Measurements from ENCODE around the gene PARP8. TPM values are rescaled to one million over a fixed set of nuclear protein-coding genes. Genes with fewer than 3 reads are reported as not detected.

PARP8 gene
- total RNA-seq, 2 experiments from 2014 or later: 181 to 200 TPM

GRCh38 chr5:50646591-50646990 lies 19.8 kb upstream of the PARP8 start:
- Mint-ChIP-seq H3K27ac (no peak overlapping the region), H3K36me3 (ENCODE audit: low read depth) (no peaks in the 10 kb centered on the region), H3K9me3 (peaks cover 3% of the 10 kb centered on the region), H3K4me3 (no peak overlapping the region), H3K4me1 (ENCODE audit: low read depth) (peaks cover 42% of the 10 kb centered on the region), H3K27me3 (no peaks in the 10 kb centered on the region)
- TF ChIP-seq CTCF (IDR thresholded peaks at IDR 0.05): no peak
- intact Hi-C loops (cut with DNase I, micrococcal nuclease): no loop called here
- ATAC-seq (ENCODE audit: poor library complexity): no peak
- H3K27ac ChIP-seq (ENCODE audit: low read depth in 1 of 2, low read length in 2 of 2): no peak overlapping the region
- H3K4me3 ChIP-seq (ENCODE audit: low read length): no peak overlapping the region
- H3K27me3 ChIP-seq (ENCODE audit: control insufficient read depth in 1 of 2, insufficient read depth in 2 of 2, low read length in 2 of 2): no peaks in the 10 kb centered on the region
- ChIA-PET POLR2A (no interaction called here), CTCF (no interaction called here)
- no peaks in the 10 kb centered on the region for H3K9me3 ChIP-seq (ENCODE audit: control insufficient read depth in 1 of 2, insufficient read depth in 1 of 2, low read length in 2 of 2)
- DNase-seq: no peak
- no peaks in the 10 kb centered on the region for H3K36me3 ChIP-seq (ENCODE audit: insufficient read depth, low read length)
- H3K4me1 ChIP-seq (ENCODE audit: insufficient read depth, low read length): no peaks in the 10 kb centered on the region

GRCh38 chr5:50647726-50648125 lies 18.7 kb upstream of the PARP8 start:
- Histone ChIP-seq H3K4me3 (ENCODE audit: low read length) (no peak overlapping the region), H3K36me3 (ENCODE audit: insufficient read depth, low read length) (no peaks in the 10 kb centered on the region), H3K27me3 (ENCODE audit: control insufficient read depth in 1 of 2, insufficient read depth in 2 of 2, low read length in 2 of 2) (no peaks in the 10 kb centered on the region), H3K9me3 (ENCODE audit: control insufficient read depth in 1 of 2, insufficient read depth in 1 of 2, low read length in 2 of 2) (no peaks in the 10 kb centered on the region), H3K4me1 (ENCODE audit: insufficient read depth, low read length) (no peaks in the 10 kb centered on the region), H3K27ac (ENCODE audit: low read depth in 1 of 2, low read length in 2 of 2) (no peak overlapping the region)
- Mint-ChIP-seq H3K27ac (no peak overlapping the region), H3K9me3 (no peaks in the 10 kb centered on the region), H3K4me3 (no peak overlapping the region), H3K27me3 (no peaks in the 10 kb centered on the region), H3K36me3 (ENCODE audit: low read depth) (no peaks in the 10 kb centered on the region), H3K4me1 (ENCODE audit: low read depth) (peaks cover 36% of the 10 kb centered on the region)
- POLR2A ChIA-PET: interaction anchor here (1.9 kb wide), 1 partner anchor 13 kb away, joined by 4 read pairs; no protein-coding TSS in a partner anchor
- ATAC-seq (ENCODE audit: poor library complexity) (no peak), DNase-seq (no peak)
- TF ChIP-seq CTCF (IDR thresholded peaks at IDR 0.05): no peak
- intact Hi-C loops (cut with DNase I, micrococcal nuclease): no loop called here
- CTCF ChIA-PET: no interaction called here

- Histone ChIP-seq H3K4me3 (ENCODE audit: low read length) (no peak overlapping the region), H3K9me3 (ENCODE audit: control insufficient read depth in 1 of 2, insufficient read depth in 1 of 2, low read length in 2 of 2) (no peaks in the 10 kb centered on the region), H3K27ac (ENCODE audit: low read depth in 1 of 2, low read length in 2 of 2) (no peak overlapping the region), H3K27me3 (ENCODE audit: control insufficient read depth in 1 of 2, insufficient read depth in 2 of 2, low read length in 2 of 2) (no peaks in the 10 kb centered on the region), H3K36me3 (ENCODE audit: insufficient read depth, low read length) (no peaks in the 10 kb centered on the region), H3K4me1 (ENCODE audit: insufficient read depth, low read length) (no peaks in the 10 kb centered on the region)
- Mint-ChIP-seq H3K4me3 (no peak overlapping the region), H3K27ac (no peak overlapping the region), H3K27me3 (no peaks in the 10 kb centered on the region), H3K36me3 (ENCODE audit: low read depth) (no peaks in the 10 kb centered on the region), H3K9me3 (no peaks in the 10 kb centered on the region), H3K4me1 (ENCODE audit: low read depth) (peaks cover 26% of the 10 kb centered on the region)
- intact Hi-C loops (cut with DNase I, micrococcal nuclease): no loop called here
- POLR2A ChIA-PET: no interaction called here
- DNase-seq: no peak
- CTCF ChIA-PET: no interaction called here
- no peak for TF ChIP-seq CTCF (IDR thresholded peaks at IDR 0.05)
- ATAC-seq (ENCODE audit: poor library complexity): no peak
These were observed 12.5 kb upstream of the PARP8 start for GRCh38 chr5:50653946-50654345.

All from CD4-positive, alpha-beta T cell (primary cell).